Fibroblast of lung (primary cell): ENCODE data around the gene PRKAA1.

Experiments used
- CTCF ChIP-seq, 2 donors: IDR thresholded peaks in 1 of 2; conservative IDR thresholded peaks in 1 of 2; 1 replicate in 1 of 2; 2 replicates in 1 of 2; pipeline ENCODE4 v1.5.1; 2011 to 2012; ENCODE audit warnings: low read length in 2 of 2, control low read depth in 1 of 2, inconsistent platforms in 1 of 2, low read depth in 1 of 2, mild to moderate bottlenecking in 1 of 2
- EZH2 ChIP-seq: IDR thresholded peaks from 2 replicates; pipeline ENCODE4 v1.5.1; 2012; ENCODE audit warnings: low read length, control low read depth, mild to moderate bottlenecking; ENCODE audit errors: missing control alignments

- no peak for TF ChIP-seq CTCF (conservative IDR thresholded peaks at IDR 0.05 in 1 of 2, IDR thresholded peaks at IDR 0.05 in 1 of 2; ENCODE audit: low read depth in 1 of 2, low read length in 2 of 2)
- no peak for TF ChIP-seq EZH2
These were observed 7.1 kb downstream of the PRKAA1 start for GRCh38 chr5:40790947-40791593.
